GM19238 (cell line): ENCODE results near the gene WDR46.

Experiments
- DNase-seq: peaks from one replicate; pipeline ENCODE4 v3.0.0; 2011; ENCODE audit warnings: low spot score; ENCODE audit not compliant: insufficient read length

Gene WDR46

GRCh38 chr6:33288921-33289783 lies at the start of gene WDR46, which contains the start of gene PFDN6:
Gene WDR46 (minus strand): TSS chr6:33289239. CDS start chr6:33289170, 69 bp downstream.
Gene PFDN6 (plus strand): TSS chr6:33289601. CDS start chr6:33289857, 256 bp downstream.
- DNase-seq = peak; percentile 93

DNA sequence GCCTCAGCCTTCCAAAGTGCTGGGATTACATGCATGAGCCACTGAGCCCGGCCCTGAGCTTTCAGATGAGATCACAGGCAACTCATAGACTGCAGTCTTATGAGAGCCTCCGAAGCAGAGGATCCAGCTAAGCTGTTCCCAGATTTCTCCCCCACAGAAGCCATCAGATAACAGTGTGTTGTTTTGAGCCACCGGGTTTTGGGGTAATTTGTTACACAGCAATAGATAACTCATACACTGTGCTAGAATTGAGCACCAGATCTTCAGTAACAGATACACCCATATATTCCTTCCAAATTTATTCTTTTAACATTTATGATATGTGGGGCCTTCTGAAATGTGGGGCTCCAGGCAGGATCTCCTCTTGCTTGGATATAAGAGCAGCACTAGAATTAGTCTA lies 47.5 kb upstream of the WDR46 start:
- DNase-seq = no peak

- no peak for DNase-seq
Observed at GRCh38 chr6:33335916-33336315, 46.9 kb upstream of the WDR46 start.

- no peak for DNase-seq
Observed at GRCh38 chr6:33333666-33334065, 44.6 kb upstream of the WDR46 start.

GRCh38 chr6:33330736-33331135 lies 41.7 kb upstream of the WDR46 start:
- DNase-seq = no peak

GRCh38 chr6:33329058-33329457 lies 40.0 kb upstream of the WDR46 start:
- no peak for DNase-seq

DNA sequence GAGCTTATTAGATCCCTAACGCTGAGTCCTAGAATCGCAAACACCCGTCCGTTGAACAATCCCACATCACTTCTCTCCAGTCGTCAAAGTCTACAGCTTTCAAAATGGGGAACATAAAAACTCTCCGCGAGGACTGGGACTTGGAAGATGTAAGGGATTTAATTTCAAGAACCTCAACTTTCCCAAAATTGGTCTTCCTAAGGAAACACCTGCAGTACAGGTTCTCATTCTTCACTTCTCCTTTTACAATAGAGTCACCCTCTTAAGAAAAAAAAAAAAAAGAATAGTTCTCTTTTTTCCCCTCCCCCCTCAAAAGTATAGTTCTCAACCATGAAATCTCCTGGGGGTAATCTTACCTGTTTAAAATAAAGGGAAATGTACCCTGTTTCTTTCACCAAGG lies 35.1 kb upstream of the WDR46 start:
- no peak for DNase-seq

DNA sequence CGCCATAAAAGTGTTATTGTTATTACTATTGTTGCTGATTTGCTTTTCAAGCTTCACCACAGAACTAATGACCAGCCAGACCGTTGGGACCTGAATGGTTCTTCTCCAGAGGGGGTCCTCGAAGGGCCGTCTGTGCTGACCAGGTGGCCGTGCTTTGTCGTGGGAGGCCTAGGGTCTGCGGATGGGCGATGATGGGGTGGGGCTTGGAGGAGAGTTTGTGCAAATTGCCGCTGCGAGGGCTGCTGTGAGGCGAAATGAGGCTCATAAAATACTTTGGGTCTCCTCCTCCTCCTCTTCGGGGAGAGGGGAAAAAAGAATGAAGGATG lies 34.5 kb upstream of the WDR46 start:
- DNase-seq = no peak

GRCh38 chr6:33321227-33321626 lies 32.2 kb upstream of the WDR46 start:
- no peak for DNase-seq

- DNase-seq = no peak
Observed at GRCh38 chr6:33320315-33321181, 31.5 kb upstream of the WDR46 start.

- no peak for DNase-seq
Observed at GRCh38 chr6:33319939-33320314, 30.9 kb upstream of the WDR46 start.

DNA sequence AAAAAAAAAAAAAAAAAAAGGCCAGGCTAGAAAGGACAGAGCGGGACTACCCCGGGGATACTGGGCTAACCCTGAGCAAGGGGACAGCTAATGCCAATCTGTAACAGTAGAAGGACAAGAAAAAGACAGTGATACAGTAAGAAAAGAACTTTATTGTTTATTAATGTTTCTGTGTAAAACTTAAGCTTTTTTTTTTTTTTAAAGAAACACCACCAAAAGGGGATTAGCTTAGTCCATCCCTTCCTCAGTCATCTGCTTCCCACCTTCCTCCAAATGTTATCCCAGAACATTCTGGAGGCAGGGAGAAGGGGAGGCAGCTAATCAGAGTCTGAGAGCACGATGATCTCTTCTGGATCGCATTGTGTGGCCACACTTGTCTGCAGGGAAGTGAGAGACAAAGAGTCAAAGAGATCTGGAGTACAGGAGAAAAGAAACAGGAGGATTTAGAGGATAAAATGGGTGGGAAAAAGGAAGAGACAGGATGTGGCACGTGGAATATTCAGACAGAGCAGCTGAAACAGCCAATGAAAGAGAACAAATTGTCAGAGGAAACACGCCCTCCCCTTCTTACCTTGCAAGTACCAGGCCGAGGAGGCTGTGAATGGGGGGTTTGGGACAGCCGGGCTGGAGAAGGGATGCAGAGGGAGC lies 29.5 kb upstream of the WDR46 start:
- no peak for DNase-seq

DNA sequence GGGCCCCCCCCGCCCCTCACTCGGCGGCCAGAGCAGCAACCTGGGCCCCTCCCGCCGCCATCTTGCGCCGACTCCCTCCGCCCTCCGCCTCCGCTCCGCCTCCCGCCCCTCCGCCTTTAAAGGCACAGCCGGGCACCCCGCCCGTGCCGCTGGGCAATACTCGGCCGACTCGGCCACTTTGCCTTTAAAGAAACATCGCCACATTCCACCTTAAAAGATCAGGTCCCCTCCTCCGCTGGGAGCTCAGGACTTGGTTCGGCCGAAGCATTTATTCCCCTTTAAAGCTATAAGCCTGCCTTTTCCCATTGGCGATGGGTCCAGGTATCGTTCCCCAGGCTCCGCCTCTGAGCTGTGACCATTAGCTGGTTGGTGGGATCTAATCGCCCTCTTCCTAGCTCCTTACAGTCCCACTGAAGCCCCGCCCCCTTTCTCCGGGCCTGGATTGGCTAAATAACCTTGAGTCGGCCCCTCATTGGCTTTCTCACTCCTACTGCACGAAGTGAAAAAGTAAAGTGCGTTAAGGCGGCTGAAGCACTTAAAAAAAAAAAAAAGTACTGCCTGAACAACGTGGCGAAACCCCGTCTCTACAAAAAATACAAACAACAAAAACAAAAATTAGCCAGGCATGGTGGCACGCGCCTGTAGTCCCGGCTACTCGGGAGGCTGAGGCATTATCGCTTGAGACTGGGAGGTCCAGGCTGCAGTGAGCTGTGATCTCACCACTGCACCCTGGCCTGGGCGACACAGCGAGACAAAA lies 28.8 kb upstream of the WDR46 start, which contains the start of gene ZBTB22:
Gene ZBTB22 (minus strand): TSS at position 76 of the 757 bp plus-strand sequence. CDS start 828 bp downstream, outside the sequence.
- peak; percentile 75 for DNase-seq

DNA sequence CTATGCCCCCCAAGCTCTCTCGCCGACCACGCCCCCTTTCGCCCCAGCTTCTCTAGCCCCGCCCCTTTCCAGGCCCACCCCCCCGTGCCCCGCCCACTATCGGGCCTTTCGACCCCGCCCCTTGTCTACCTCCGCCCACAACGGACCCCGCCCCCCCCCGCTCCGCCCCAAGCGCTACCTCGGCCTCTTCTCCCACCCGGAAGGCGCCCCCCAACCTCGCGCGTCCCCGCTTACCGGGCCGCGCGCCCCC lies 28.3 kb upstream of the WDR46 start:
- DNase-seq = no peak

DNA sequence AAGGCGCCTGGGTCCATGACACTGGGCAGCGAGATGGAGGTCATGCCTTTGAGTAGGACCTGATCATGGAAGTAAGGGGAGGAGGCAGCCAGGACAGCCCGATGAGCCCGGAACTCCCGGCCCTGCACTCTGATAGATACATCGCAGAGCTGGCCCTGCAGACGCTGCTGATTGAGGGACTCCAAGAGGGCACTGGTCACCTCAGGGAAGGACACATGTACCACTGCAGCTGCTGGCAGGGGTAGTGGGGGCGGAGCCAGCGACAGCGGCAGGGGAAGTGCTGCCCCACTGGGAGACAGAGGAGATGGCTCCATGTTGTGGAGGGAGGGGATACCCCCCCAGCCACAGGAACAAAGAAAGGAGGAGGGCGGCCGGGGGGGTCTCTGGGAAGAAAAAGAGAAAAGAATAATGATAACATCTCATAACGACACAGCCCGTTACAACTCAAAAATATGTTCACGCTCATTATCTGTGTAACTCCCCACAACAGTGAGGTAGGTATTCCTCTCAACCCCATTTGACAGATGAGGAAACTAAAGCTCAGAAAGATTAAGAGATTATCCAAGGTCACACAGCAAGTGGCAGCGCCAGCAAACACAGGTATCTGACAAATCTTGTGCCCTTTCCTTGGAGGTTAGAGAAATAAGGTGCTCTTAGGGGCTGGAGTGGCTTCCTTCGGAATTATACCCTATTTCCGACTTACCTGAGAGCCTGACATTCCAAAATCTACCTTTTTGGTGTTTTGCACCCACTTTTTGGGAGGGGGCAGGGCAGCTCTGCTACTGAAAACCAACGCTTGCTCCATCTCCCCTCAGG lies 27.8 kb upstream of the WDR46 start:
- no peak for DNase-seq

- DNase-seq = no peak
Observed at GRCh38 chr6:33315793-33316602, 27.0 kb upstream of the WDR46 start.

- no peak for DNase-seq
Observed at GRCh38 chr6:33314943-33315792, 26.1 kb upstream of the WDR46 start.

- peak; percentile 22 for DNase-seq
Observed at GRCh38 chr6:33314515-33314942, 25.5 kb upstream of the WDR46 start.
